Esophagus muscularis mucosa (tissue), 4 donors: ENCODE data around the gene MADD. TPM values are rescaled to one million over a fixed set of nuclear protein-coding genes. Genes with fewer than 3 reads are reported as not detected.

Experiments
- DNase-seq: peaks from one replicate; pipeline ENCODE4 v3.0.0-alpha.2; 2017; ENCODE audit errors: extremely low spot score
- H3K27ac ChIP-seq, 4 donors: fragments of 200-600 bp; sonication (generic); replicated peaks in 1 of 4; 1 replicate in 3 of 4; 2 replicates in 1 of 4; pipeline ENCODE4 v1.5.1; 2016 to 2019; ENCODE audit warnings: mild to moderate bottlenecking in 1 of 4
- H3K27me3 ChIP-seq, 4 donors: fragments of 200-600 bp; sonication (generic); one replicate each; pipeline versions ENCODE4 v1.5.1 to v1.6.0; 2016 to 2019
- H3K36me3 ChIP-seq, 4 donors: fragments of 200-600 bp; sonication (generic); one replicate each; pipeline ENCODE4 v1.5.1; 2016 to 2019
- H3K4me1 ChIP-seq, 4 donors: fragments of 200-600 bp; sonication (generic); one replicate each; pipeline ENCODE4 v1.5.1; 2016 to 2019
- H3K4me3 ChIP-seq, 4 donors: fragments of 200-600 bp; sonication (generic); 1 replicate in 2 of 4; 2 replicates in 2 of 4; pipeline ENCODE4 v1.5.1; 2016 to 2019; ENCODE audit warnings: mild to moderate bottlenecking in 4 of 4, moderate library complexity in 1 of 4
- H3K9me3 ChIP-seq, 4 donors: fragments of 200-600 bp; sonication (generic); 1 replicate in 3 of 4; 2 replicates in 1 of 4; pipeline ENCODE4 v1.5.1; 2016 to 2019
- CTCF ChIP-seq, 3 experiments: fragments of 200-600 bp in 2 of 3; fragments of 450-650 bp in 1 of 3; sonication (generic) in 2 of 3; IDR thresholded peaks; one replicate each; pipeline ENCODE4 v1.5.1; 2017 to 2019; ENCODE audit warnings: antibody characterized with exemption in 3 of 3, mild to moderate bottlenecking in 2 of 3, moderate library complexity in 1 of 3
- EP300 ChIP-seq: sonication (generic); formaldehyde crosslinking; IDR thresholded peaks from one replicate; pipeline ENCODE4 v1.6.1; 2017; ENCODE audit warnings: antibody characterized with exemption
- POLR2A ChIP-seq: fragments of 450-650 bp; IDR thresholded peaks from one replicate; pipeline ENCODE4 v1.6.1; 2017; ENCODE audit warnings: antibody characterized with exemption, moderate library complexity, mild to moderate bottlenecking, low read depth
- POLR2AphosphoS5 ChIP-seq, 2 donors: sonication (generic); formaldehyde crosslinking; IDR thresholded peaks; one replicate each; pipeline ENCODE4 v1.6.1; 2017; ENCODE audit warnings: antibody characterized with exemption in 2 of 2
- WGBS: methylation state at CpG from one replicate; pipeline ENCODE4 v1.1.5; 2018; 5-methylcytosine and 5-hydroxymethylcytosine counted together
- intact Hi-C: fragments of 100-400 bp; cut with DNase I; formaldehyde crosslinking; loops from one replicate; pipeline ENCODE4 v1.15.1; 2023
- total RNA-seq, 4 donors: library from RNA; depleted of rRNA; stranded (reverse); fragments of >200 nt; gene quantifications; one replicate each; pipeline versions ENCODE4 v1.1.0 to v1.2.1, GENCODE V29; 2016

MADD gene
- total RNA-seq, 4 donors from 2014 or later, result 27.8 to 35.4 (median 32.7) TPM

GRCh38 chr11:47340010-47340409 is 70.1 kb downstream of the MADD start:
- no peak overlapping the region for H3K27ac ChIP-seq
- intact Hi-C loops, result no loop called here
- 85% methylated on average over 9 of the region's 9 CpGs for WGBS
- H3K27me3 ChIP-seq, result no peaks in the 10 kb centered on the region
- no peak for TF ChIP-seq POLR2AphosphoS5 (IDR thresholded peaks at IDR 0.05)
- no peaks in the 10 kb centered on the region for H3K4me1 ChIP-seq
- H3K9me3 ChIP-seq, result no peaks in the 10 kb centered on the region
- no peak overlapping the region for H3K4me3 ChIP-seq
- peaks cover 0 to 90% (median 0%) of the 10 kb centered on the region in 4 donors for H3K36me3 ChIP-seq
- DNase-seq, result no peak

GRCh38 chr11:47340980-47341775 is 71.2 kb downstream of the MADD start:
- H3K27ac ChIP-seq, result no peak overlapping the region
- H3K4me3 ChIP-seq, result no peak overlapping the region
- no peaks in the 10 kb centered on the region for H3K27me3 ChIP-seq
- intact Hi-C loops, result no loop called here
- no peak for DNase-seq
- peaks cover 0 to under 1% (median 0%) of the 10 kb centered on the region in 4 donors for H3K4me1 ChIP-seq
- H3K9me3 ChIP-seq, result no peaks in the 10 kb centered on the region
- 58% methylated on average over 13 of the region's 18 CpGs for WGBS
- peaks cover 0 to 90% (median 0%) of the 10 kb centered on the region in 4 donors for H3K36me3 ChIP-seq
- no peak for TF ChIP-seq POLR2AphosphoS5 (IDR thresholded peaks at IDR 0.05)
- TF ChIP-seq POLR2A, result no peak
- TF ChIP-seq CTCF (IDR thresholded peaks at IDR 0.05), result no peak
- no peak for TF ChIP-seq EP300

- Histone ChIP-seq H3K9me3 (no peaks in the 10 kb centered on the region), H3K27ac (no peak overlapping the region), H3K4me1 (peaks cover 0 to 4% (median 0%) of the 10 kb centered on the region in 4 donors), H3K4me3 (no peak overlapping the region), H3K27me3 (no peaks in the 10 kb centered on the region), H3K36me3 (peaks cover 0 to 90% (median 0%) of the 10 kb centered on the region in 4 donors)
- intact Hi-C loops, result no loop called here
- WGBS, result 91% methylated on average over 18 of the region's 24 CpGs
- TF ChIP-seq POLR2AphosphoS5 (IDR thresholded peaks at IDR 0.05) (no peak), CTCF (IDR thresholded peaks at IDR 0.05) (no peak), EP300 (no peak), POLR2A (no peak)
- DNase-seq, result no peak
Observed at GRCh38 chr11:47342036-47342803, 72.3 kb downstream of the MADD start.

GRCh38 chr11:47342854-47343253 is 72.9 kb downstream of the MADD start:
- Histone ChIP-seq H3K4me1 (peaks cover 0 to 4% (median 0%) of the 10 kb centered on the region in 4 donors), H3K9me3 (no peaks in the 10 kb centered on the region), H3K27ac (no peak overlapping the region), H3K4me3 (no peak overlapping the region), H3K27me3 (no peaks in the 10 kb centered on the region), H3K36me3 (peaks cover 0 to 90% (median 0%) of the 10 kb centered on the region in 4 donors)
- TF ChIP-seq EP300, result no peak
- TF ChIP-seq POLR2AphosphoS5 (IDR thresholded peaks at IDR 0.05), result no peak
- TF ChIP-seq CTCF (IDR thresholded peaks at IDR 0.05), result no peak
- intact Hi-C loops, result no loop called here
- 98% methylated on average over 15 of the region's 15 CpGs for WGBS
- DNase-seq, result no peak

GRCh38 chr11:47345890-47346563 is 76.1 kb downstream of the MADD start:
- intact Hi-C loops, result no loop called here
- TF ChIP-seq POLR2AphosphoS5 (IDR thresholded peaks at IDR 0.05) (no peak), POLR2A (no peak), EP300 (no peak), CTCF (IDR thresholded peaks at IDR 0.05) (no peak)
- Histone ChIP-seq H3K27ac (no peak overlapping the region), H3K4me1 (peaks cover 0 to 4% (median 0%) of the 10 kb centered on the region in 4 donors), H3K36me3 (peaks cover 0 to 87% (median 0%) of the 10 kb centered on the region in 4 donors), H3K9me3 (no peaks in the 10 kb centered on the region), H3K27me3 (no peaks in the 10 kb centered on the region), H3K4me3 (no peak overlapping the region)
- DNase-seq, result no peak
- 94% methylated on average over 18 of the region's 18 CpGs for WGBS
